HepG2 (cell line): Measurements from ENCODE around the gene LUC7L. TPM values are rescaled to one million over a fixed set of nuclear protein-coding genes. Genes with fewer than 3 reads are reported as not detected.
A peak's percentile ranks its signal among the peaks of the same experiment; 100 is the strongest.
"Not testable (repeated sequence)": the region's sequence is repeated elsewhere in the genome, so short reads cannot be mapped to it uniquely, and the experiment has no call there.

Source experiments
- ATAC-seq: fragments of 200-7000 bp; cut with Tn5 transposase; 3 replicates; pipeline ENCODE4 v1.9.1; 2020; ENCODE audit warnings: mild to moderate bottlenecking, moderate library complexity
- BruUV-seq: library from RNA; stranded (reverse); fragments of 400-500 nt; replicated peaks from 2 replicates; lab custom pipeline; 2021; lab: Mats Ljungman, UMichigan
- CTCF ChIA-PET: fragments of 300-600 bp; formaldehyde crosslinking; extraction: SDS; loops from one replicate; lab custom pipeline; 2021; ENCODE audit warnings: low total read pairs, inconsistent platforms, low intra/inter-chr PET ratio; lab: Yijun Ruan, JAX
- POLR2A ChIA-PET: fragments of 350-600 bp; sonication (Branson Sonifier 250); formaldehyde crosslinking; loops from one replicate; lab custom pipeline; 2020; ENCODE audit warnings: antibody characterized with exemption, inconsistent platforms; lab: Yijun Ruan, JAX
- DNase-seq: peaks from one replicate; pipeline ENCODE4 v3.0.0-alpha.2; 2015; ENCODE audit warnings: low spot score
- FAIRE-seq: peaks from 3 replicates; lab custom pipeline; 2011; peaks lifted over from hg19 to GRCh38; lab: Jason Lieb, UNC
- H2AFZ ChIP-seq: one replicate; pipeline ENCODE4 v1.6.1; 2011; ENCODE audit warnings: low read length, inconsistent platforms
- H3K27ac ChIP-seq: fragments of 300-600 bp; 3 replicates; pipeline ENCODE4 v1.8.0; 2011; ENCODE audit warnings: mixed run types, mild to moderate bottlenecking, mixed read lengths, low read length, inconsistent platforms; ENCODE audit not compliant: insufficient read depth; ENCODE audit errors: extremely low read length
- H3K27me3 ChIP-seq, 2 experiments: fragments of 200-600 bp in 1 of 2; 2 replicates in 1 of 2; 3 replicates in 1 of 2; pipeline versions ENCODE4 v1.6.0 to v1.8.0; 2011; ENCODE audit warnings: low read length in 2 of 2, mild to moderate bottlenecking in 2 of 2, moderate library complexity in 2 of 2, inconsistent platforms in 1 of 2; ENCODE audit not compliant: insufficient read depth in 2 of 2, control insufficient read depth in 1 of 2
- H3K36me3 ChIP-seq, 2 experiments: fragments of 200-600 bp in 1 of 2; replicated peaks in 1 of 2; 2 replicates in 1 of 2; 3 replicates in 1 of 2; pipeline versions ENCODE4 v1.5.1 to v1.8.0; 2011; ENCODE audit warnings: low read length in 2 of 2, inconsistent platforms in 1 of 2; ENCODE audit not compliant: insufficient read depth in 2 of 2, control insufficient read depth in 1 of 2
- H3K4me1 ChIP-seq: 2 replicates; pipeline ENCODE4 v1.5.1; 2012; ENCODE audit warnings: low read length, inconsistent platforms; ENCODE audit not compliant: insufficient read depth
- H3K4me2 ChIP-seq: 2 replicates; pipeline ENCODE4 v1.6.0; 2011; ENCODE audit warnings: low read depth, low read length, inconsistent platforms
- H3K4me3 ChIP-seq, 3 experiments: fragments of 200-600 bp in 1 of 3; sonication (generic), shearing (Covaris generic) in 1 of 3; replicated peaks in 1 of 3; 2 replicates each; pipeline ENCODE4 v1.5.1; 2011 to 2016; ENCODE audit warnings: low read length in 3 of 3, inconsistent platforms in 2 of 3, low read depth in 2 of 3, mild to moderate bottlenecking in 2 of 3, control low read depth in 1 of 3, mixed read lengths in 1 of 3; ENCODE audit not compliant: insufficient read depth in 1 of 3
- H3K79me2 ChIP-seq: one replicate; pipeline ENCODE4 v1.6.1; 2011; ENCODE audit warnings: low read length, inconsistent platforms; ENCODE audit not compliant: insufficient read depth
- H3K9ac ChIP-seq: 2 replicates; pipeline ENCODE4 v1.6.0; 2011; ENCODE audit warnings: mild to moderate bottlenecking, low read depth, low read length, inconsistent platforms; ENCODE audit not compliant: insufficient read depth
- H3K9me3 ChIP-seq: 2 replicates; pipeline ENCODE4 v1.5.1; 2012; ENCODE audit warnings: mild to moderate bottlenecking, low read length
- H4K20me1 ChIP-seq: 2 replicates; pipeline ENCODE4 v1.6.0; 2011; ENCODE audit warnings: inconsistent platforms, mild to moderate bottlenecking, low read length, moderate library complexity; ENCODE audit not compliant: insufficient read depth
- CEBPG ChIP-seq: IDR thresholded peaks from 2 replicates; pipeline ENCODE4 v1.6.1; 2016
- WGBS: methylation state at CpG from one replicate; pipeline ENCODE4 v1.1.6; 2017; ENCODE audit warnings: low lambda C conversion rate; 5-methylcytosine and 5-hydroxymethylcytosine counted together
- in situ Hi-C: cut with HindIII; loops from 2 replicates; pipeline ENCODE4 v1.10.0; 2017; ENCODE audit warnings: low pct_unique_long_range_greater_than_20kb; ENCODE audit not compliant: extremely low pct_ligation_motif_present
- intact Hi-C: fragments of 100-400 bp; cut with micrococcal nuclease; formaldehyde crosslinking; loops from one replicate; pipeline ENCODE4 v1.10.0; 2022; ENCODE audit not compliant: unreplicated experiment
- polyA plus RNA-seq, 8 experiments: library from polyadenylated mRNA; depleted of rRNA in 3 of 8; stranded (reverse) in 7 of 8; unstranded in 1 of 8; fragments of >200 nt; fragmentation: Illumina TruSeq in 4 of 8; extraction: Trizol in 4 of 8; gene quantifications; 2 replicates each; pipeline versions ENCODE4 v1.2.1 to v1.2.3, GENCODE V29; 2011 to 2016; ENCODE audit warnings: low read depth in 4 of 8, missing spikeins in 1 of 8, mixed read lengths in 1 of 8; ENCODE audit not compliant: insufficient read depth in 1 of 8
- total RNA-seq, 5 experiments: library from RNA; depleted of rRNA; stranded (reverse); fragments of >200 nt; fragmentation: Illumina TruSeq; extraction: Trizol; gene quantifications; 2 replicates each; pipeline ENCODE4 v1.2.3, GENCODE V29; 2016; ENCODE audit warnings: low read depth in 1 of 5

LUC7L gene
- total and polyA plus RNA-seq, 2 of the 13 experiments (the other 11 are each of a cell fraction or from before 2014, with no cell fraction given): 48.7 to 56.9 TPM

DNA sequence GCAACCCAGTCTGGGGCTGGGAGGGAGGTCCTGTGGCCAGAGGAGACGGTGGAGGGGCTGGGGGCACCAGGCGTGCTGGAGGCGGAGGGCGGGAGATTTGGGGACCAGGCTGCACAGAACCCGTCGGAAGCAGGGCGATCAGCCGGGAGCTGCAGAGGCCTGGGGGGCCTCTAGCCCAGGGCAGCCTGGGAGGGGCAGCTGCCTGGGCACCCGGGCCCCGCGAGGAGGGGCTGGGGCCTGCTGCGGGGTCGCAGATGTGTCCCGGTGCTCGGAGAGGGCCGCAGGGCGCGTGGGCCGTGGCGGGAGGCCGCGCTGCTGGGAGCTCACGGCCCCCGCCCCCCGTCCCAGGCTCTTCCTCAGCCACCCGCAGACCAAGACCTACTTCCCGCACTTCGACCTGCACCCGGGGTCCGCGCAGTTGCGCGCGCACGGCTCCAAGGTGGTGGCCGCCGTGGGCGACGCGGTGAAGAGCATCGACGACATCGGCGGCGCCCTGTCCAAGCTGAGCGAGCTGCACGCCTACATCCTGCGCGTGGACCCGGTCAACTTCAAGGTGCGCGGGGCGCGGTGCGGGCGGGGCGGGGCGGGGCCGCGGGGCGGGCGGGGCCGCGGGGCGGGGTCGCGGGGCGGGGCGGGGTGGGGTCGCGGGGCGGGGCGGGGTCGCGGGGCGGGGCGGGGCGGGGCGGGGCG is 65.0 kb downstream of the LUC7L start:
- intact Hi-C loops, POLR2A ChIA-PET: not testable (repeated sequence)
- H3K27me3 ChIP-seq: peaks cover 23 to 66% of the 10 kb centered on the region in 2 experiments

DNA sequence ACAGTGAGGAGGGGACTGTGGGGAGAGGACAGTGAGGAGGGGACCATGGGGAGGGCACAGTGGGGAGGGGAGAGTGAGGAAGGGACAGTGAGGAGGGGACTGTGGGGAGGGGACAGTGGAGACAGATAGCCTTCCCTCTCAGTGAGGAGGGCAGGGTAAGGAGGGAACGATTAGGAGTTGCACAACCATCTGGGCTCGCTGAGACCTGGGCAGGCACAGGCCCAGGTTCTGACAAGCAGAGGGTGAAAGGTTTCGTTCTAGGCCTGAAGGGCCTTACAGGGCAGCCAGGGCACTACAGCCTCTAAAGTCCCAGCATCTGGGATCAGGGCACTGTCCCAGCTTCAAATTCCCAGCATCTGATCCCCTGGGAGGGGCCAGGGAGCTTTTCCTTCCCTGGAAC is 65.6 kb downstream of the LUC7L start:
- H3K79me2 ChIP-seq, FAIRE-seq, DNase-seq, H3K9ac ChIP-seq, H4K20me1 ChIP-seq, H3K36me3 ChIP-seq, BruUV-seq, CTCF ChIA-PET, H3K27ac ChIP-seq, H3K9me3 ChIP-seq, in situ Hi-C loops, H3K4me2 ChIP-seq, POLR2A ChIA-PET, H2AFZ ChIP-seq, H3K4me3 ChIP-seq, intact Hi-C loops: not testable (repeated sequence)
- TF ChIP-seq CEBPG: 0 out of 2 replicates have a peak, but pooled peaks have one; percentile 27
- WGBS: 4% methylated on average over 2 of the region's 3 CpGs
- Histone ChIP-seq H3K4me1 (peaks cover 38% of the 10 kb centered on the region), H3K27me3 (peaks cover 25 to 66% of the 10 kb centered on the region in 2 experiments)
- ATAC-seq: peak; percentile 50

More for the DNA sequence above, 65.0 kb downstream of the LUC7L start:
- BruUV-seq, FAIRE-seq, H3K36me3 ChIP-seq, H4K20me1 ChIP-seq, ATAC-seq, in situ Hi-C loops, H3K9me3 ChIP-seq, H3K9ac ChIP-seq, H3K4me3 ChIP-seq, H2AFZ ChIP-seq, H3K79me2 ChIP-seq, CTCF ChIA-PET, H3K27ac ChIP-seq, H3K4me2 ChIP-seq, DNase-seq: not testable (repeated sequence)
- peaks cover 38% of the 10 kb centered on the region for H3K4me1 ChIP-seq
- WGBS: no CpG with 5 or more reads among the region's 80 CpGs

DNA sequence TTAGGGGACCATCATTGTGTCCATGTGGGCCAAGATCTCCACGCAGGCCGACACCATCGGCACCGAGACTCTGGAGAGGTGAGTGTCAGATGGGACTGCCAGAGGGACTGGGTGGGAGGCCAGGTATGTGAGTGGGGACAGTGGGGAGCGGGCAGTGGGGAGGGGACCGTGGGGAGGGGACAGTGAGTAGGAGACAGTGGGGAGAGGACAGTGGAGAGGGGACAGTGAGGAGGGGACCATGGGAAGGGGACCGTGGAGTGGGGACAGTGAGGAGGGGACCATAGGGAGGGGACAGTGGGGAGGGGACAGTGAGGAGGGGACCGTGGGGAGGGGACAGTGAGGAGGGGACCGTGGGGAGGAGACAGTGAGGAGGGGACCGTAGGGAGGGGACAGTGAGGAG is 66.1 kb downstream of the LUC7L start:
- H3K4me3 ChIP-seq, H3K9me3 ChIP-seq, H3K9ac ChIP-seq, in situ Hi-C loops, H2AFZ ChIP-seq, POLR2A ChIA-PET, ATAC-seq, H3K36me3 ChIP-seq, FAIRE-seq, BruUV-seq, DNase-seq, H3K27ac ChIP-seq, intact Hi-C loops, H3K4me2 ChIP-seq, H4K20me1 ChIP-seq, CTCF ChIA-PET, H3K79me2 ChIP-seq: not testable (repeated sequence)
- Histone ChIP-seq H3K27me3 (peaks cover 22 to 64% of the 10 kb centered on the region in 2 experiments), H3K4me1 (peaks cover 38% of the 10 kb centered on the region)
- WGBS: 56% methylated on average over 10 of the region's 10 CpGs
